HG03039 (cell line): ENCODE data around the gene BCO2.
"Not testable (repeated sequence)": the region's sequence is repeated elsewhere in the genome, so short reads cannot be mapped to it uniquely, and the experiment has no call there.

Experiments used
- ATAC-seq: cut with Tn5 transposase; IDR thresholded peaks from one replicate; pipeline ENCODE4 v1.9.1; 2021; ENCODE audit warnings: mild to moderate bottlenecking, moderate library complexity; ENCODE audit not compliant: unreplicated experiment

Gene BCO2, protein sequence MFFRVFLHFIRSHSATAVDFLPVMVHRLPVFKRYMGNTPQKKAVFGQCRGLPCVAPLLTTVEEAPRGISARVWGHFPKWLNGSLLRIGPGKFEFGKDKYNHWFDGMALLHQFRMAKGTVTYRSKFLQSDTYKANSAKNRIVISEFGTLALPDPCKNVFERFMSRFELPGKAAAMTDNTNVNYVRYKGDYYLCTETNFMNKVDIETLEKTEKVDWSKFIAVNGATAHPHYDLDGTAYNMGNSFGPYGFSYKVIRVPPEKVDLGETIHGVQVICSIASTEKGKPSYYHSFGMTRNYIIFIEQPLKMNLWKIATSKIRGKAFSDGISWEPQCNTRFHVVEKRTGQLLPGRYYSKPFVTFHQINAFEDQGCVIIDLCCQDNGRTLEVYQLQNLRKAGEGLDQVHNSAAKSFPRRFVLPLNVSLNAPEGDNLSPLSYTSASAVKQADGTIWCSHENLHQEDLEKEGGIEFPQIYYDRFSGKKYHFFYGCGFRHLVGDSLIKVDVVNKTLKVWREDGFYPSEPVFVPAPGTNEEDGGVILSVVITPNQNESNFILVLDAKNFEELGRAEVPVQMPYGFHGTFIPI

DNA sequence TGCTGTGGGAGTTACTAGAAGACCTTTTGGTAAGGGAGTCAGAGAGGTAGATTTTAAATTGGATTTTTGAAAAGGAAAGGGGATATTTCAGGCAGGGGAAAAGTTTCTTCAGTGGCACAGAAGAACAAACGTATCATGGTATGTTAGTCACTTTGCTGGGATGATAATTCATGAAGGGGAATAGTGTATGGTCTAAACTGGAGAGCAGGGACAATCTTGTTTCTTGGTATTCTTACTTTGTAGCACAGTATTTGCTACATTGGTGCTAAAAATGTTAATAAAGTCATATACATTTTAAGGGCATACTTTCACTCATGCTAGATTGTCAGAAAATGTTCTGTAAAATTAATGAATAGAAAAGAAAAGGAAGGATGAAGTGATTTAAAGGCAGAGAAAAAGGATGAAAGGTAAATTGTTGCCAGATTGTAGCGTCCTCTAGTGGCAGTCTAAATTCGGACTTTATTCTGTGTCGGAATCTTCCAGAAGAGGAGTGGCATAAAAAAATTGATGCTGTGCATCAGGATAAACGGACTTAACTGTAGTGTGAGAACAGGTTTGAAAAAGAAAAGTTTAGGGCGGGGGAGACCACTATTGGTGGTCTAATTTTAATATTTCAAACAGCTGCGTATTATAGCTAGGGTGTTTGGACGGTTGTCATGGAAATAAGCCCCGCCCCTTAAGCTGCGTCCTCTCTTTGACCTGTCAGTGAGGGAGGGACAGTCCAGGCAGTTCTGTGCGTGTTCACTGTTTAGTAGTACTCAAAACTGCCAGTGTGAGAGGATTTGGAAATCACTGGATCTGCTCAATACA lies at the start of gene BCO2:
BCO2 (plus strand) TSS at position 724 of the 810 bp plus-strand sequence. CDS start 90 bp downstream, outside the sequence.
- ATAC-seq = peak; percentile 59

DNA sequence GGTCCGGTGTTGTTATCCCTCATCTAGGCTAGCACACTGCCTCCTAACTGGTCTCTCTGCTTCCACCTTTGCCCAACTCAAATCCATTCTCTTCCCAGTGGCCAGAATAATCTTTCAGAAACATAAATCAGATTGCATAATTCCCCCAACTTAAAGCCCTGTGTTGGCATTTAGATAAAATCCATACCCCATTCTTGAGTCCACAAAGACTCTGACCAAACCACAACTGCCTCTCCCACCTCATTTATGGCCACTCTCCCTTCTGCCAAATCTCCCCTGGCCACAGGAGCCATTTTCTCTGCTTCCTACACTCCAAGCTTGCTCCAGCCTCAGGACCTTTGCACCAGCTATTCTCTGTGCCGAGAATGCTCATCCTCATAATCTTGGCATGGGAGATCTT lies 48.3 kb upstream of the BCO2 start:
- ATAC-seq = no peak

DNA sequence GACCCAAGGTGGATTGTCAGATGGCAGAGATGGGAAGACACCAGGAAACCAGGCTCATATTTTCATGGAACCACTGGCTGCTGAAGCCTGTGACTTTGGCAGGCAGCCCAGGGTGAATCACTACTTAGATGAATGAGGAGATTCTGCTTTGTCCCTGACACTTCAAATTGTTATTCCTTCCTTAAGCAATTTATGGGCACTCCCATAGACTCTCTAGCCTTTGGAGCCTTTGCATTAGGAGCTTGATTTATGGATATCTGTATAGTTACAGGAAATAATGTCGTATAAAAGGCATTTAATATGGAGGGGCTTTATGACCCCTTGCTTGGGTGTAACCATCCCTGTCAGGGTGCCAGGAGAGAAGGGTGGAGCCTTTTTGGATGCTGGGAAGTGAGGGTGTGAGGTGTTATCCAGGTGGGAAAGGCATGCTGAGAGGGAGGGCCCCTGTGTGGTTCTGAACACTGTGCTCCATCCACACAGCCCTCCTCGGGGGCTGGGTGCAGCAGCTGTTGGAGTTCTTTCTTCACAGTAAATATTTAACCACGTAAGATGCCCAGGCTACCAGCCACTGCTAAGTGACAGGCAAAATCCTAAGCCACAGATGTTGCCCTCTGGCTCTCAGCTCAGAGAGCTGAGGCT lies 46.7 kb upstream of the BCO2 start:
- no peak for ATAC-seq

DNA sequence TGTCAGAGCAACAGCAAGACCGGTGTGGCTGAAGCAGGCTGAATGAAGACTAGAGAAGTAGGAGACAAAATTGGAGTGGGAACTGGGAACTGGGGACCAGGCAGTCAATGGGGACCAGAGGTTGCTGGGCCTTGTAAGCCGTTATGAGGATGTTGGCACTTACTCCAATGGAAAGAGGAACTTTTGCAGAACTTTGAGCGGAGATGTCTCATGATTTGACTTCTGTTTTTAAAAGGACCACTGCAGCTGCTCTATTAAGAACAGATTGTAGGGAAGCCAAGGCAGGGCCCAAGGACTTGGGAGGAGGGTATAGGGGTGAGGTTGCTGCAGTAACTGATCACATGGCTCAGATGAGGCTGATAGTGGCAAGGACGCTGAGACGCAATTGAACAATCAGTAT lies 45.7 kb upstream of the BCO2 start:
- no peak for ATAC-seq

DNA sequence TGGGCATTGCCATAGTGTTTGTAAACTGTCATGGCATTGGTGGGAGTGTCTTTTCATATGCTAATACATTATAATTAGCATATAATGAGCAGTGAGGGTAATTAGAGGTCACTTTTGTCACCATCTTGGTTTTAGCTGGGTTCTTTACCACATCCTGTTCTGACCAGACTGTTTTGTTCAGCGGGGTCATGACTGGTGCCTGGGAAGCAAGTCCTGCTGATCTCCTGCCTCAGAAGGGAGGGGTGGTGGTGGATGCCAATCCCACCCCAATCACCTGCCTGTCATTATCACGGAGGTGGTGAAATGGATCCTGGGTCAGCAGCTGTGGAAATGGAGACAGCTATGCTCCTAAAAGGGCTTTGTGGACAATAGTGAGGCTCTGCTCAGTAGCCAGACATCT lies 42.6 kb upstream of the BCO2 start:
- no peak for ATAC-seq

DNA sequence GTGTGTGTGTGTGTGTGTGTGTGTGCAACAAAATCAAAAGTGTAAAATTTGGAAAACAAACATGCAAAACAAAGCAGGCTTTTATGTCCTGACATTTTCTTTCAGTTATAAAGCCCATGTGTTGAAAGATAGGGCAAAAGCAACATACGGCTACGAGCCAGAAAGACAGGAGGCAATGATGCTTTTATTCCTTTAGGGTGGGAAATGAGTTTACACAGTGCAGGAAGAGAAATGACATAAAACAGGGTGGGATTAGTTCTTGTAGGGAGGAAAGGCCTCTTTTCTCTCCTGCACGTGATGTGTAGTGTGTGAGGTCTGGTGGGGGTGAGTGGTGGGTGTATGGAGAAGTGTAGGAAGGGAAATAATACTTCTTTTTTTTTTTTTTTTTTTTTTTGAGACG lies 40.8 kb upstream of the BCO2 start:
- ATAC-seq = no peak

DNA sequence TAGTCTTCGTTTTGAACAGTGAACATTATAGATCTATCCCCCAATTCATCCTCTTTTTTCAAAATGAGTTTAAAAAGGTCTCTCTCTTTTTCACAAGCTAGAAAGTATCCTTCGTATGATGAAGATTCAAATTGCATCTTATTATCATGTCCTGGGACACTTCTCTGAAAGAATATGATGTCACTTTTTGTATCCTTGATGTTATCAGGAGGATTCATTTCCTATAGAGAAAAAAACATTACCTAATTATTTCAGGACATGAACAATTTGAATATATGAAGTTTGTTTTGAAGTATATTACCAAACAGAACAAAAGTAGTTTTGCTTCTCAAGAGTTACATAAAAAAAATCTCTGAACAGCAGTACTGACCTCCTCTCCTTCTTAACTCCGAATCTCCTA lies 31.7 kb upstream of the BCO2 start:
- no peak for ATAC-seq

DNA sequence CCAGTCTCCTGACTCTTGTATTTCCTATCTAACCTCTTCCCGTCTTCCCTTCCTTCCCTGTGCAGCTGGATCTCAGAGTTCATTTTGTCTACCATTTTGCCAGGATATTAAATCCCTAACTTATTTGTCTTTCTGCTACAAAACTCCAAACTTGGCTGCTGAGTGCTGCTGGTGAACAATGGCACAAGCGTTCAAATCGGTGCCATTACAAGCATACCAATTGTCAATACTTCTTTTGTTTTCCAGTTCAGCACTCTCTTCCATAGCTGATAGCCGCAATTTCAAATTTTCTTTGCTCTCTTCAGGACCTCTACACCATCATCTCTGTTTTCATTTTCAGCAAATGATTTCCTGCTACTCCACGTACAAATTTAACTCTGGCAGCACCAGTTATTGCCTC lies 24.8 kb upstream of the BCO2 start:
- ATAC-seq = no peak

DNA sequence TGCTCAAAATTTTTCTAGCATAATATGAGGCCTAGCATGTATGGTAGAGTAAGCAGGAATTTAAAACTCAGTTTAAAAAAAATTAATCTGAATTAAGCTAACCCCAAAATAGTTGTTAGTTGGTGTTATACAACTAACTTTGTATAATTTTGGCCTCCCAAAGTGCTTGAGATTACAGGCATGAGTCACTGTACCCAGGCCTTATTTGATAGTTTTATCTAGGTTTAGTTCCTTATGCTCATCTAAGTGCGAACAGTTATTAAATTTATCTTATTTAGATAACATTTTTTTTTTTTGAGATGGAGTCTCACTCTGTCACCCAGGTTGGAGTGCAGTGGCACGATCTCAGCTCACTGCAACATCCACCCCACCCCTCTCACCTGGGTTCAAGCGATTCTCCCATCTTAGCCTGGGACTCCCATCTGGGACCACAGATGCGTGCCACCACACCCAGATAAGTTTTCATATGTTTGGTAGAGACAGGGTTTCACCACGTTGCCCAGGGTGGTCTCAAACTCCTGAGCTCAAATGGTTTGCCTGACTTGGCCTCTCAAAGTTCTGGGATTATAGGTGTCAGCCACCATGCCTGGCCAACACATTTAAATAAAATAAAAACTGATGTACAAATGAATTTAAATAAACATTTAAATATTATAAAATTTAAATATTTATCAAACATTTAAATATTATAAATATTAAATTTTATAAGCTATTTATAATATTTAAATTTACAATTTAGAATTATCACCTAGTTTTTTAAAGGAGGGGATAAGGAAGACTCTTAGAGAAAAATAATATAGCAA lies 19.0 kb upstream of the BCO2 start:
- no peak for ATAC-seq

DNA sequence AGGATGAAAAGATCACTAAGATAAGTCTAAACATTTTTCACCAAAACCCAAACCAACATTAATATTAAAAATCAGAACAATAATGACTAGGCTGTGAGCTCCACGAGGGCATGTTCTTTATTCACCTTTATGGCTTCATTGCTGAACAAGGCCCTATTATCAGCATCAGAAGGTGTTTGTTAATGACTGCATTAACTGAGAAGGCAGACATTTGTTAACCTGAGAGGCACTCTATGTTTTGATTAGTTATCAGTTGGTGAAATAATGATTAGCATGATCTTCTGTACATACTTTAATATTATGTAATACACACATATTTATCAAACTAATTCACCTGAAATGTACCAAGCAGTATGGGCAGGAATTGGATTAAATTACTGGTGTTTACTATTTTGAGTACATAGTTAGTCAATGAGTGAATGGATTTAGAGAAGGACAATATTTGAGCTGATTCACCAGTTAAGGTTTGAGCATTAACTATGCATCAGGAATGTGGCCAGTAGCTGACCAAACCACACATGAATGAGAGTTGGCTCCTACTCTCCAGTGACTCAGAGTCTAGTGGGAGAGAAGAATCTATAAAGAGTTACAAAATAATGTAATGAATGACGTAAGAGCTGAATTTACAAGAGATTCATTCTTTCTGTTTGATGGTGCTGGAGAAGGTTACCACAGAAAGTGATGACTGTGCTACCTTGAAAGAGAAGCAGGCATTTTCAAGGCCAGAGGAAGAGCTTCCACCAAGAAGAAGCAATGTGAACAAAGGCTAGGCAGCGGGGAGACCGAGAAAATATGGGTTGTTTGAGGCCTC lies 18.2 kb upstream of the BCO2 start:
- no peak for ATAC-seq

DNA sequence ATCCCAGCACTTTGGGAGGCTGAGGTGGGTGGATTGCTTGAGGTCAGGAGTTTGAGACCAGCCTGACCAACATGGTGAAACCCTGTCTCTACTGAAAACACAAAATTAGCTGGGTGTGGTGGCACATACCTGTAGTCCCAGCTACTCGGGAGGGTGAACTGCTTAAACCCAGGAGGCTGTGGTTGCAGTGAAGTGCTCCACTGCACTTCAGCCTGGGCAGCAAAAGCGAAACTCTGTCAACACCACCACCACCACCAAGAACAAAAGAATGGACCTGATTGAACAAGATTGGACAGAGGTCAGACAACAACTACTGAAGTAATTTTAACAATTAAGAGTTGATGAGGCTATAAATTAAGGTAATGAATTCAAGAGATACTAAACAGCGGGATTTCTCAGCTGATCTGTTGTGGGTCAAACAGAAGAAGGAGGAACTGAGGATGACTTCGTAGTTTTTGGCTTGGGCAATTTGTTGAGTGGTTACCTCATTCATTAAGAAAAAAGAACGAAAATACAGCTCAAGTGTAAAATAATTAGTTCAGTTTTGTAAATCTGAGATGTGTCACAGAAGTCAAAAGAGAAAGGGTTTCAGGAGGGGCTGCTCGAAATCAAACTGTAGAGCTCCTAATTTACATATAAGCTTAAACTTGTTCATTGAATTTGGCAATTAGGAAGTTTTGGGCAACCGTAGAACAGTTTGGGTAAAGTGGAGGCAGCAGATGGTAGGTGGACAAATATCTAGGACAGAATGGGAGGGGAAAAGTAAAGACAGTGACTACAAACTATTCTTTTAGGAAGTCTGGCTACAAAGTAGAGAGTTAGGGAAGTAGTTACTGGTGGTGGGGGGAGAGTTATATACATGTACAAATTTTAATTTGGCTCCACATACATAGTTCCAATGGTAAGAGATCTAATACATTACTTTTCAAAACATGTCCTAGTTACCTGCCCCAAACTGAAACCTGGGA lies 15.9 kb upstream of the BCO2 start:
- ATAC-seq = no peak

DNA sequence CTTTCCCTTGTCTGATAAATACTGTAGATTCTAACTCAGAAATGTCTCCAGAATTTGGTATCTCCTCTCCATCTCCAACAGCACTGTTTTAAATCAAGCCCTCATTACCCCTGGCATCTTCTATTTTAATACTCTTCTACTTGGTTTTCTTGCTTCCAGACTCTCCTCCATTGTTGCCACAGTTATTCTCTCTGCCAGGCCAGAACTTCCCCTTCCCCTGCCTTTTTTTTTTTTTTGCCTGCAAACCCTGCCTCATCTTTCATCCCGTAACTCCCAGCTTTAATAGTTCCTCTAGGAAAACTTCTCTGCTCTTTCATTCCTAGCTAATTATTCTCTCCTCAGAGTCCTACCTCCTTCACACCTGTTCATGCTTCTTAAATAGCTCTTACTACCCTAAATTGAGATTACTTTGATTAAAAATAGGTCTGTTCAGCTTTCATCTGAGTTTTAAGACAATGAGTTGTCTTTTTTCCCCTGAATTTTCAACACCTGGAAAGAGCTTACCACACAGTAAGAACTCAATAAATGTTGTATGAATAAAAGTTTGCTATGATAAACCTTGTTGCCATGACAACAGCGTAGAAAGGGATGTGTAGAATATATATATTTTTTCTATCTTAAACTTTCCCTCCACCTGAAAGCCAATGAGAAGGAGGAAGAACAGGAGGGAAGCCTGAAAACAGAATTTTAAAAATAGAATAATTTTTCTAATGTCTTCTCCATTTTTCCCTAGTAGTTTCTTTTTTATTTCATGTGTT lies 15.0 kb upstream of the BCO2 start:
- ATAC-seq = no peak

DNA sequence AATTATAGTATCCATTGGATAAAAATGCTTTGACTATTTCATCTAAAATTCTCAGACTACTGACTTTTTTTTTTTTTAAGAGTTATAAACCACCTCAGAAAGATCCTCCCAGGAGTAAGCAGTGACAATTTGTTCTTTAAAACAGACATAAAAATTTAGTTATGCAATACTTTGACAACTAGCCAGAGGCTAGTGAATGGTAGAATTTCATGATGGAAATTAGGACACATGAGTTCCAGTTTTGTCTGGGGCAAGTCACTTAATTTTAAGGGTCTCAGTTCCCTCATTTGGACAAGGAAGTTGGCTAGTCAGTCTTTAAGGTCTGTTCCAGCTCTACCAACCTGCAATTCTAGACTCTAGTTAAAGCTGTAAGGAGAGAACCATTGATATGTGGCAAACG lies 14.3 kb upstream of the BCO2 start:
- ATAC-seq = no peak

DNA sequence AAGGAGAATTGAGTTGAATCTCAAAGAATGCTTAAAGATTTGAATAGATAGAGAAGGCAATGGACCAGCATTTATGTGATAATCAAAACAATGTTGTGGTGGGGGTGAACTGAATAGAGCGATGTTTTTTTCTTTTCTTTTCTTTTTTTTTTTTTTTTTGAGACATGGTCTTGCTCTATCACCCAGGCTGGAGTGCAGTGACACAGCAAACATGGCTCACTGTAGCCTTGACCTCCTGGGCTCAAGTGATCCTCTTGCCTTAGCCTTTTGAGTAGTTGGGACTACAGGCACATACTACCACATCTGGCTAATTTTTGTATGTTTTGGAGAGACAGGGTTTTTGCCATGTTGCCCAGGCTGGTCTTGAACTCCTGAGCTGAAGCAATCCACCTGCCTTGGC lies 13.1 kb upstream of the BCO2 start:
- not testable (repeated sequence) for ATAC-seq

DNA sequence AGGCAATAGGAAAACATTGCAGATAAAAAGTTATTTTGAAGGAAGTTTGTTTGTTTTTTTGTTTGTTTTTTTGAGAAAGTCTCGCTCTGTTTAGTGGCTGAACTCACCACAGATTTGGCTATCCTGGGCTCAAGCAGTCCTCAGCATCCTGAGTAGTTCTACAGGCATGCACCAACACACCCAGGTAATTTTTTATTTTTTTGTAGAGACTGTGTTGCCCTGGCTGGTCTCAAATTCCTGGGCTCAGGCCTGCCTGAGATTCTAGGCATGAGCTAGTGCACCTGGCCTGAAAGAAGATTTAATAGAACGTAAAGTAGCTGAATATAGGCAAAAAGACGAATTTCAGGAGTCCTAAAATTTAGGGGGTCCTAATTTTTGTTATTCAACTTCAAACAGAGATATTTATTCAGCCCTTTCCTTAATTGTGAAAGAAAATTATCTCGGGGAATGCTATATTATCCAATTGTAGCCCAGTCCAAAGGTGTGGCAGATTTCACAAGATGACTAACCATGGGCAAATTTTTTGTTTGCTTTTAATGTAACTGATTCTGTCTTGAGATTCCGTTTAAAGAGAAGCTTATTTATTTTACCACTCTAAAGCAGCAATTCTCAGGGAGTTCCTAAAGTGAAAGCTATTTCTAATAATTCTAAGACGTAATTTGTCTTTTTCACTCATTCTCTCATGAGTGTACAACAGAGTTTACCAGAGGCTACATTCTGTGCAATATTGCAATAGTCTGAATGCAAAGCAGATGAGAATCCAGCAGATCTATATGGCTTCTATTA lies 12.4 kb upstream of the BCO2 start:
- ATAC-seq = no peak

DNA sequence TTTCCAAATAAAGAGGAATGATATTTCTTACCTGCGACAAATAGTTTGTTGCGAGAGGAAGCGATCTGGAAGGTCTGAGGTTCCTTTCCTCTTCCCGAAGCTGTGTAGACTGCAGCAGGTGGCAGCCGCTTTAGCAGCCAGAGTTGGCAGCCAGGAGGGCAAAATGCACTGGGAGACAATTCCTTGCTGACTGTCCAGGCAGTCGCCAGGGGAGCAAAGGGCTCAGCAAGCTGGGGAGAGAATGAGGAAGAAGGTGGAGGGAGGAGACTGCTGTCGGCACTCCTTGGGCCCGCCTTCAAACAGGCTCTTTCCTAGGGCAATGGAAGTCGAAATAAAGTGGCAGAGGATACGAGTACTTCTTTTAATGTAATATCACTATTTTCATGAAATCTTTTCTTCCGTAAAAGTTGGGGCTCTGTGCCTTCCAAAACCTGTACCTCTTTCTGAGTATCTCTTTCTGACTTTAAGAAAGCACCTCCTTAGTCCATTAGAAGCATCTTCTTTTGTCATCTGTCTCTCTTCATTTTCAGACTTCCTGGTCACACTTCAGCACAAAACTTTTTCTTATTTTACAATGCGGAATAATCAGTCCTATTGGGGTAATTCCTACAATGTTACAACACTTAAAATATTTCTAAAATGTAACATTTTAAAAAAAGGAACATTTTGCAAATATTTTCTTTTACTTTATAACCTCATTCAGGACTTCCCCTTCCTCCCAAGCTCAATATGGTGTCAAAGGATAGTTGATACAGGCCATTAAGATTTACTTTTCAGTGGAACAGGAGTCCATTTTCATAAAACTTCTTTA lies 11.2 kb upstream of the BCO2 start, which contains the start of gene IL18:
IL18 (minus strand) TSS at position 220 of the 811 bp plus-strand sequence. CDS start 9,041 bp downstream, outside the sequence.
- ATAC-seq = no peak
